ENCODE measurements around the gene RETREG3.
"Not testable (repeated sequence)": the region's sequence is repeated elsewhere in the genome, so short reads cannot be mapped to it uniquely, and the experiment has no call there.

Gene RETREG3

DNA sequence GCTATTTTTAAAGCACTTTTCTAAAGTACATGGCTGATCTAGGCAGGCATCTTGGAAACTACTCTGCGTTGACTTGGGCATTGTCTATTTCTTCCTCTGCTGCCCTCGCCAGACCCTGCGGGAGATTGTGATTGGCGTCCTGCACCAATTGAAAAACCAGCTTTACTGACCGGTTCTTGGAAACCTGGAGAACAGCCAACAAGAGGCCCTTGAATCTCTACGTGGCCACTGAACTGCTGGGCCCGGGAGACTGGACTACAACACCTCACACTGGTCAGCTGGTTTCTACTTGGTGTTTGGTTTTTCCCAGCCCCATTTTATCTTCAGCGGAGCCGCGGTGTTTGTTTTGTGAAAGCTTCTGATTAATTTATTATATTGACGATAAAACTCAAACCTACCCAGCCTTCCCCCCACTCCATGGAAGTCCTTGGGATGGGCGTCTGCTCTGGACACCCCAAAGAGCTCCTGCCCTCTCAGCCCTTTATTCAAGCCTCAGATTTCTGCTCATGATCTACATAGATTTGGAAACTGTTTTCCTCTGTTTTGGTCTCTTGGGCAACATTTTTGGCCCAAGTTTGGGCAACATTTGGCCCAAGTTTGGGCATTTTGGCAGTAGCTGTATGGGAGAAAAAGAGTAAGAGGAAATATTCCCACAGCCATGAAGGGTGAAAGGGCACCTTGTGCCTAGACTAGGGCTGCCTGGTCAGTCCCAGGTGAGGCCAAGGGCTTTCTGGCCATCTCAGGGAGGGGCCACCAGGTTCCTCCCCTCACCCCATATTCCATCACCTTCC, 37.5 kb downstream of the RETREG3 start:
- DNase-seq (ENCODE audit: low read depth, low spot score) = no peak

DNA sequence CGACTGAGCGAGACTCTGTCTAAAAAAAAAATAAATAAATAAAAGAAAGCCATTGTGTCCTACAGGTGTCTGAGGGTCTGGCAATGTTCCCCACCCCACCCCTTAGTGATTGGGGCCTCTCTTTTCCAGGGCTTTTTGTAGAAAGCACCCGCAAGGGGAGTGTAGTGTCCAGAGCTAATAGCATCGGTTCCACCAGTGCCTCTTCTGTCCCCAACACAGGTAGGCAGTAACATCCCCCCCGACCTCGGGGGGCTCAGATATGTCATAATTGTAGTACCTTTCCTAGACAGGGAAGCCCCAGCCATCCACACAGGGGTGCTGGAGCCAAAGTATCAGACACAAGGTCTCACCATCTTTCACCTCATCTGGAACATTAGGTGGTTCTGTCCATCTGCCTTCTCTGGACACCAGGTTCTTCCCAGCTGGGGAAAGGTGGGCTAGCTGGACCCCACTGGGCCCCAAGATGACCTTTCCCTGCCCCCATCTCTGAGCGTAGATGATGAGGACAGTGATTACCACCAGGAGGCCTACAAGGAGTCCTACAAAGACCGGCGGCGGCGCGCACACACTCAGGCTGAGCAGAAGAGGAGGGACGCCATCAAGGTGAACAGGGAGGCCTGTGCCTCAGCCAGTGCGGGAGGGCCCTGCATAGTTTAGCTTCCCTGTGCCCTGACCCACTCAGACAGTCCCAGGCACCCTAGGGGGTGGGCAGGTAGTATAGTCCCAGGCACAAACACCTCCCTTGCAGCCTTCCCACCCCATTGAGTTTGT, 40.6 kb downstream of the RETREG3 start:
- DNase-seq (ENCODE audit: low read depth, low spot score) = no peak

DNA sequence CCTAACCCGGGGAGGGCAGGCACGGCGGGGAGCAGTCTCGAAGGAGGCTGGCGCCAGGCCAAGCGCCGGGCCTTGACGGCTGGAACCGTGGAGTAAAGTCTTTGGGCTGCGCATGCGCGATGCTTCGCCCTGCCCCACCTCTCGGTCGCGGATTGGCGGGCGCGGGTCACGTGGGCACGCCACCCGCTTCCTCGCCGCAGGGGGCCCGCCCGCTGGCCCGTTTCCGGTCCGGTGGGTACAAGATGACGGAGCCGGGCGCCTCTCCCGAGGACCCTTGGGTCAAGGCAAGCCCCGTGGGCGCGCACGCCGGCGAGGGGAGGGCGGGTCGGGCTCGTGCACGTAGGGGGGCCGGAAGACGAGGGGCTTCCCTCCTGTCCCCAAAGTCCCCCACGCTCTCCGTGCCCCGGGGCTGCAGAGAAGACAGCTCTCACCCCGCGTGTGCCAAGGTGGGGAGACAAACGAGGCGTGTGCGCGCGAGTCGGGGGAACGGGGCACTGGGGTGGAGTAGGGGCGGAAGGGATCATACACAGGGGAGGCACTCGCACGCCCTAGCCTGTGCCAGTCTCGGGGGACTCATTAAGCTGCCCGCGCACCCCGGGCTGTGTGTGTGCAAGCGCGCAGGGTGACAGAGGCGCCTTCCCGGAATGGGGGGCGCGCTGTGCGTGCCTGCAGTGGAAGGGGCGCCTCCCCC, 42.1 kb downstream of the RETREG3 start, which contains the start of gene MLX:
TSS of gene MLX (plus strand) at position 218 of the 691 bp plus-strand sequence. CDS start at position 243, 25 bp downstream.
- peak; percentile 96 for DNase-seq (ENCODE audit: low read depth, low spot score)

DNA sequence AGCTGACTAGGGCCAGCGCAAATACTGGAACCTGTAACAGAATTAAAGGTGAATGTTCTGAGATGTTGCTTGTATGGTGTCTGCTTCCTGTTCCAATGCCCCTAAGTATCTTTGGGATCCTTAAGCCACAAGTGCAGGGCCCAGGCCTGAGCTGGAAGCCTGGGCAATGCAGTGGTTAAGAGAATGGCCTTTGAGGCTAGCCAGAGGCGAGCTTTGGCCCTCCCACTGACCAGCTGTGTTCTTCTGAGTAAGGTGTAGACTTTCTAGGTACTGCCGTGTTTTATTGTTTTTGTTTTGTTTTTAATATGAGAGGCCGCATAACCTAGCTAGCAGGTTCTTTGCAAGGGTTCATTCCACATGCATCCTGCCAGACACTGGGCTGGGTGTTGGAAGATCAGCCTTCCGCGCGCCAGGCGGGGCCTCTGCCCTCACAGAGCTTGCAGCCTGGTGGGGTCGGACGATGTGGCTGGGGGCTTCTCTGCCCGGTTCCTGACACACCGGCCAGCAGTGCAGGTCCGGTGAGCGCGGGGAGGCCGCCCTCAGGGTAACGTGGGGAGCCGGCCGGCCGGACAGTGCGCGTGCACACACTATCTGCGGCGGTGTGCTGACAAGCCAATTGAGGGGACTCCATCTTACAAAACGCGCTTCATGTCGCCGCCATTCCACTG, 42.8 kb downstream of the RETREG3 start:
- no peak for DNase-seq (ENCODE audit: low read depth, low spot score)

GRCh38 chr17:42565523-42566214, 43.5 kb downstream of the RETREG3 start:
- no peak for DNase-seq (ENCODE audit: low read depth, low spot score)

DNA sequence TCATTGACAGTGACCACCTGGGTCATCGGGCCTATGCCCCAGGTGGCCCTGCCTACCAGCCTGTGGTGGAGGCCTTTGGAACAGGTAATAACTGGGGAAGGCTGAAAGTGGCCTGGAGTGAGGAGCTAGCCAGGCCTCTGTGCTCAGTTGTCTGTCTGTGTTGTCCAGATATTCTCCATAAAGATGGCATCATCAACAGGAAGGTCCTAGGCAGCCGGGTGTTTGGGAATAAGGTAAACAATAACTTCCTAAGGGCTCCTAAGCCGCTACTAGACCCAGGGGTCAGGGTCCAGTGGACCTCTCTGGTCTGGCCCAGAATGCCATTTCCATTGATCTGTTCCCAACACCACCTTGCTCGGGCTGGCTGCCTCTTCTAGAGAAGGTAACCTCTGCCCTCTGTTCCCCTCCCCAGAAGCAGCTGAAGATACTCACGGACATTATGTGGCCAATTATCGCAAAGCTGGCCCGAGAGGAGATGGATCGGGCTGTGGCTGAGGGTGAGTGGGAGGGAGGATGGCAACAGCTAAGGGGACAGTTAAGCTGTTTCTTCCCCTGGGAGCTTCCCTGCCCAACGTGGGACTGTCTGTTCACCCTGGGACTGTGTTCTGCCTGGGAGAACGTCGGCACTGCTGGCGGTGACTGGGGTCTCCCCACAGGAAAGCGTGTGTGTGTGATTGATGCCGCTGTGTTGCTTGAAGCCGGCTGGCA, 44.2 kb downstream of the RETREG3 start:
- no peak for DNase-seq (ENCODE audit: low read depth, low spot score)

GRCh38 chr17:42563950-42564349, 45.2 kb downstream of the RETREG3 start:
- DNase-seq (ENCODE audit: low read depth, low spot score) = no peak

DNA sequence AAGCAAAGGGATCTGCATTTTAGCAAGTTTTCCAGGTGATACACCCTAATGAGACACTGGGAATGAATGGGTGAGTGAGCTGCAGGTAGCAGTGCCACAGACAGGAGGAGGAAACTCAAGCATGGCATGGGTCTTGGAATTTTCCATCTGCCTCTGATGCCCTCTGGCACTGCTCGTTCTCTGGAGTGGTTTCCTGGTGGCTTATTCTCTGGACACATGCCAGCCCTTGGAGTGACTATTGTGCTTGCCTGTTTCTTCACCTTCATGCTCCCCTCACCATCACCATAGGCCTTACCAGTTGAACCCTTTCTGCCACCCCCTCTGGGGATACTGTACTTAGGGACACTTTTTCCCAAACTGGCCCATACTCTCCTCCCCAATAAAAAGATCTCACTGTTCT, 45.6 kb downstream of the RETREG3 start:
- DNase-seq (ENCODE audit: low read depth, low spot score) = no peak

DNA sequence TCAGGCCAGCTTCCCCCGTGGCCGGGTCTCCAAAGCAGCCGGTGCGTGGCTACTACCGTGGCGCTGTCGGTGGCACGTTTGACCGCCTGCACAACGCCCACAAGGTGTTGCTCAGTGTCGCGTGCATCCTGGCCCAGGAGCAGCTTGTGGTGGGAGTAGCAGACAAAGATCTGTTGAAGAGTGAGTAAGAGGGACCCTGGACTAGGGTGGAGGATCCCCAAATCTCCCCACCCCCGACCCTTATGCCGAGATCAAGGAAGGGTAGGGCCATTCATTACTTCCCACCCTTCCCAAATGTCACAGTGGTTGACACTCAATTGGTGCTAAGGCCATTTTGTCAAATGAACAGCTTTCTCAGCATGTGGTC, 46.0 kb downstream of the RETREG3 start:
- no peak for DNase-seq (ENCODE audit: low read depth, low spot score)

- no peak for DNase-seq (ENCODE audit: low read depth, low spot score)
Measured at GRCh38 chr17:42562388-42563142, 46.6 kb downstream of the RETREG3 start.

- peak; percentile 98 for DNase-seq (ENCODE audit: low read depth, low spot score)
Measured at GRCh38 chr17:42561897-42562387, 47.2 kb downstream of the RETREG3 start, which contains the start of gene COASY. TSS of gene COASY (plus strand) at chr17:42562148. CDS start at chr17:42562623, 475 bp downstream.

- DNase-seq (ENCODE audit: low read depth, low spot score) = no peak
Measured at GRCh38 chr17:42560246-42560645, 48.9 kb downstream of the RETREG3 start.

DNA sequence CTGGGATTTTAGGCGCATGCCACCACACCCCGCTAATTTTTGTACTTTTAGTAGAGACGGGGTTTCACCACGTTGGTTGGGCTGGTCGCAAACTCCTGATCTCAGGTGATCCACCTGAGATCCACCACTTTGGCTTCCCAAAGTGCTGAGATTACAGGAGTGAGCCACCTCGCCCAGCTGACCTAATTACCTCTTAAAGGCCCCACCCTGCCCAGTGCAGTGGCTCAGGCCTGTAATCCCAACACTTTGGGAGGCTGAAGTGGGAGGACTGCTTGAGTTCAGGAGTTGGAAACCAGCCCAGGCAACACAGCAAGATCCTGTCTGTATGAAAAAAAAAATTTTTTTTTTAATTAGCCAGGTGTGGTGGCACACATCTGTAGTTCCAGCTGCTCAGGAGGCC, 50.1 kb downstream of the RETREG3 start:
- no peak for DNase-seq (ENCODE audit: low read depth, low spot score)

DNA sequence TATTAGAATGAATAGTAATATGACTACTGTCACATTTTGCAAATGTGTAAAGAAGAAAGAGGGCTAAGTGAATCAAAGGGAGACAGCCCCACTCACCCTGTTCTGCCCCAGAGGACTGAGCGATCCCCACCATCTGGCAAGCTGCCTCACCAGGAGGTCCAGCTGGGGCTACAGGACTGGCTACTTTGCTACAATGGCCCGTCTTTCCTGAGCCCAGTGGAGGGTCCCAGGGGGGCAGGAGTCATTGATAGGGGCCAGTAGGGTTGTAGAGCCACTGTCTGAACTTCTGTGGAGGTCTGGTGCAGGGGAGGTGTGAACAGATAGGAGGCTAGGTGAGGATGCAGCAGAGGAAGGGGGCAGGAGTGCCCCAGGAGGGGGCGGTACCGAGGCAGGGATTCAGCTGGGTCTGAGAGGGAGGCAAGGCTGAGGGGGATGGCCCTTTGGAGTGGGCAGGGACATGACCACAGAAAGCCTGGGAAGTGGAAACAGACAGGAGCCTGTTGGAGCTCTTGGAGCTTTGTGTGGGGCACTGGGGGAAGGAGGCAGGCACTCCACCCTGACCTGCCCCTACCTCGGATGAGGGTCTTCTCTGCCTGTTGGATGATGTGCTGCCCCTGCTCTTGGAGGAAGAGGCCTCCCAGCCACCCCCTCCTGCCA, 53.1 kb downstream of the RETREG3 start:
- DNase-seq (ENCODE audit: low read depth, low spot score) = not testable (repeated sequence)

DNA sequence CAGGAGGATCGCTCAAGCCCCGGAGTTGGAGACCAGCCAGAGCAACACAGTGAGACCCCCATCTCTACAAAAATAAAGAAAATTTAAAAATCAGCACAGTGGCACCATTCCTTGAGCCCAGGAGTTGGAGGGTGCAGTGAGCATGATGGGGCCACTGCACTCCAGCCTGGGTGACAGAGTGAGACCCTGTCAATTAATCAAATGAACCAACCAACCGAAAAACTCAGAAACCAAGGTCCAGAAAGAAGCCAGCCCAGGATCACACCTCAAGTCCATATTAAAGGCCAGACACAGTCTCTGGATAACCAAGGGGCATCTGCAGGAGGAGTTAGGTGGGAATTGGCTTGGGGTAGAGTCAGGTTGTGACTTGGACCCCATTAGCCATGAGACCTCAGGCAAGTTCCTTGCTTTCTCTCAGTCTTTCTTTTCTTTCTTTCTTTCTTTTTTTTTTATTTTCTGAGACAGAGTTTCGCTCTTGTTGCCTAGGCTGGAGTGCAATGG, 54.0 kb downstream of the RETREG3 start:
- no peak for DNase-seq (ENCODE audit: low read depth, low spot score)

GRCh38 chr17:42554250-42555121, 54.7 kb downstream of the RETREG3 start:
- peak; percentile 90 for DNase-seq (ENCODE audit: low read depth, low spot score)

DNA sequence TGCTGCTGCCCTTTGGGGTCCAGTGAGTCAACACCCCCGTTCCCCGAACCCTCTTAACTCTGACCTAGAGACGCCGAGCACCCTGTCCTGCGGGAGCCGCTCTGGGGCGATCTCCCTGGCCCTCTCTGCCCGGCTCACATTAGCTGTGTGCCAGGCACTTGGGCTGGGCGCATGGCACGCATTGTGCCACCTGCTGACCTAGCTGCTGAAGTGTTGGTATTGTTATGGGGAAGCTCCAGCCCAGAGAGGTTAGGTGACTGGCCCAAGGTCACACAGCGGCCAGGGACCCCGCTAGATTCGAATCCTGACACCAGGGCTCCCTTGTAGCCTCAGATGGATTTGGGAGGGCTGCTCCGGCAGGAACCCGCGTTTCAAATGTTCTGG, 55.3 kb downstream of the RETREG3 start:
- DNase-seq (ENCODE audit: low read depth, low spot score) = no peak

All from astrocyte of the hippocampus (primary cell).